NOMO-1 (cell line): ENCODE results near the gene PTPRM.

Experiments
- DNase-seq, 2 experiments: peaks; one replicate each; lab custom pipeline; 2025; ENCODE audit not compliant: unreplicated experiment in 2 of 2; lab: John Stamatoyannopoulos, UW

Gene PTPRM

DNA sequence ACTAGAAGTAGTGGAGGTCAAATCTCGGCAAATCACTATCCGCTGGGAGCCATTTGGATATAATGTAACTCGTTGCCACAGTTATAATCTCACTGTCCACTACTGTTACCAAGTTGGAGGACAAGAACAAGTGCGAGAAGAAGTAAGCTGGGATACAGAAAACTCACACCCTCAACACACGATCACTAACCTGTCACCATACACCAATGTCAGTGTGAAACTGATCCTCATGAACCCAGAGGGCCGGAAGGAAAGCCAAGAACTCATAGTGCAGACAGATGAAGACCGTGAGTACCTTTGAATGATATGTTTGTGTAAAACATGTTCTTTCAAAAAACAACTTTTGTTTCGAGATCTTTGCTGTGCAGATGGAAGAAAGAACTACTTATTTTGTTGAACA is 502.6 kb downstream of the PTPRM start:
- no peak for DNase-seq

DNA sequence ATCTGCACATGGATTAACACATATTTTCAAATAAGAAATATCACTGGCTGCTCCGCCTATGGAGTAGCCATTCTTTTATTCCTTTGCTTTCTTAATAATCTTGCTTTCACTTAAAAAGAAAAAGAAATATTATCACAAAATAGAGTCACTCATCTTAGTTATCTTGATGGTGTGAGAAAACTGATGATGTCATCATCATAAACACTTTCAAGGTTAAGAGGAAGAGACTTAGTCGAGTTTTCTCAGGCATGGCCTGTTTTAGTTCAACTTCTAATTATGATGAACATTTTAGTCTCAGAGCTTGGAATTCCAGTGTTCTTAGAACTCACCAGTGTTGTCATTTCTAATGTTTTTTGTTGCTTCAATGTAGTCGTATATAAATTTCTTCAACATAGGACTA is 506.1 kb downstream of the PTPRM start:
- DNase-seq: no peak

DNA sequence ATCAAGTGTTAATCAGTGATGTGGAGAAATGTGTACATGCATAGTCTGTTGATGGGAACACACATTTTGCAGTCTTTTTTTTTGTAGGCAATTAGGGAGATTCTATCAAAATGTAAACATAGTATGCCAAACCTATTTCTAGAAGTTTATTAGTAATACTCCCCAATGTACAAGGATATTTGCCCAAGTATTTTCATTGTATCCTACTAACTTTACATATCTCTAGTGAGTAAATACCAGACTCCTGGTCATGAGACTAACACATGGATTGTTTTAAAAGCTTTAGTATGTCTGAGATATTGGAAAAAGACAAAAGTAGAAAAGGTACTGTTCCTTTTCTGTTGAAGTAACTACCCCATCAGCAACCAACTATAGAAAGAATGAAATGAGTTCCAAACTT is 513.0 kb downstream of the PTPRM start:
- no peak for DNase-seq

DNA sequence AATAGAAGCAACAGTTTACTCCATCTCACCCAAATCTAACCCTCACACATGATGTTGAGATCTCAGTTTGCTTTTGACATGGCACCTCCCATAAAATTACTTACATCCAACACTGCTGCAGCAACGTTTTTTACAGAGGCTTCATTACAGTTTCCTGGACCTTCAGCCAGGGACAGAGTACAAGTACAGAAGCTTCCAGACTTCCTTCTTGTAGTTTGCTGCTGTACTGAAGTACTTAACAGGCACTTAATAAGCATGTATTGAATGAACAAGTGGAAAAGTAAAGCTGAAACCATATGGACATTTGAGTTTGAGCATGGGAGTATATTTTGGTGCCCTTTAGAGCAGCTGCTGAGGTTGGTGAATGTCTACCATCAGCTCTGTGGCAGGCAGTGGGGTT is 514.2 kb downstream of the PTPRM start:
- no peak for DNase-seq

DNA sequence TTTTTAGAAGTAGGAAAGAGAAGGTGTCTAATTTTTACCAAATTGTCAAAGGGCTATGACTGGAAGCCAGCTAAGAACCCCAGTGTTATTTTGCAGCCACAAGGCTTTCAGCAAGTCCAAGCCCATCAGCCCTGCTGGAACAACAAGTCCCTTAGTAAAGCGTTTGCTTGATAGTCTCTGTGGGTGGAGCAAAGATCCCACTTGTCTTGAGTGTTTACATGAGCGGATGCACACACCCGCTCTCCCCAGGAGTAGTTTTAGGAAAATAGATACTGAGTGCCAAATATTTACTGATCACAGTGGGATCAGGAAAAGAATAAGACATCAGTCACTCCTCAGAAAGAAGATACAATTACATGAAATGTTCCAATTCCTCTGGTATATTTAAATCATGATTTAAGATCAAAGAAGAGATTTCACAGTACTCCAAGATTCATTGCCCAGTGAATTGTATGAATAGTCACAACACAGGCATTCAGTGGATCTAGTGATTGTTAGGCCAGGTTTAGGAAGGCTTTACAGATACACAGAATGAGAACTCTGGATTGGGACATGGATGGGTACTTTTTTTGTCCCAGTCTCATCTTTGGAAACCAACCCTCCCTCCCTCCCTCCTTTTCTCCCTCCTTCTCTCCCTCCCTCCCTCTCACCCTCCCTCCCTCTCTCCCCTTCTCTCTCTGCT is 514.9 kb downstream of the PTPRM start:
- no peak for DNase-seq

DNA sequence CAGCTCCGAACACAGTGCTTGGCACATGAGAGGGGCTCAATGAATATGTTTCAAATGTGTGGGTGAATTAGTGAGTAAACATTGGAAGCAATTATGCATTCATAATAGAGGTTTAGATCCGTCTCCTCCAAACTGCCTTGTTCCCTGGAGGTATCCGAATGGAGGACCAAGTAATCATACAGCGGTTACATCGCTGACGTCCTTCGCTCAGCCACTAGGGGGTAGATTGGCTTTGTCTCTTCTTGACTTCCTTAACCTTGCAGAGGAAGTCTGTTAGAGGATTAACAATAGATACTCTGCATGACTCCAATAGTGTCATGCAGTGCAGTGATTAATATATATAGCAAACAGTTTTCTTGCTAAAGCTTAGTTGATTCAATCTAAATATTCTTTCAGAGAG is 517.0 kb downstream of the PTPRM start:
- no peak for DNase-seq

DNA sequence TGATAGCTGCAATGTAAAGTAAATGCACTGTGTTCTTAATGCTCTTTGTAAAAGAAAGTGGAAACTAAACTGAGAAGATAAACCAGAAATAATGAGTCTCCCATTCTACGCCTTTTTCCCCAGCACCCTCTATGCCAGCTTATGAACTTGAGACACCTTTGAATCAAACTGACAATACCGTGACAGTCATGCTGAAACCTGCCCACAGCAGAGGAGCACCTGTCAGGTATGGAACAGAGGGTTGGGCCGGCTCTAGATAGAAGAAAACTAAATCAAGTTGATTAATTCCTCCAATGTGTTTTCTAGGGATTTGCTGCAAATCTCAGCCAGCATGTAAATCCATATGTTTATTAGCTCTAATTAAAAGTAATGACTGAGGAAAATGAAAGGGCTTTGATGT is 521.5 kb downstream of the PTPRM start:
- DNase-seq: no peak

DNA sequence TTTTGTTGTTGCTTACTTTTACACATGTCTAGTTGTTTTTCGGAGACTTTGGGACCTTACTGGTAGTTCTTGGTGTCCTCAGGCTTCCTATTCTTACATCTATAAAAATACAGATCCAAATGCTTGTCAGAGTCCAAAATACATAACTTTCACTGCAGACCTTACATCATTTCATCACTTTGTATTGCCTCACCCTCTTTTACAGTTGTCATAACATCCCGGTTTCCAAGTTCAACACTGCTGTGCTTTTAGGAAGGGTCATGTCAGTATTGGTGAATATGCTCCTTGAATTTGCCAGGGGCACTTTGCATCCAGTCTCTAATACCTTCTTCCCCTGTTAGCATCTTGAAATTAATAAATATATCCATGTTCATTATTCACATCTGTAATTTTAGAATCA is 523.9 kb downstream of the PTPRM start:
- no peak for DNase-seq

DNA sequence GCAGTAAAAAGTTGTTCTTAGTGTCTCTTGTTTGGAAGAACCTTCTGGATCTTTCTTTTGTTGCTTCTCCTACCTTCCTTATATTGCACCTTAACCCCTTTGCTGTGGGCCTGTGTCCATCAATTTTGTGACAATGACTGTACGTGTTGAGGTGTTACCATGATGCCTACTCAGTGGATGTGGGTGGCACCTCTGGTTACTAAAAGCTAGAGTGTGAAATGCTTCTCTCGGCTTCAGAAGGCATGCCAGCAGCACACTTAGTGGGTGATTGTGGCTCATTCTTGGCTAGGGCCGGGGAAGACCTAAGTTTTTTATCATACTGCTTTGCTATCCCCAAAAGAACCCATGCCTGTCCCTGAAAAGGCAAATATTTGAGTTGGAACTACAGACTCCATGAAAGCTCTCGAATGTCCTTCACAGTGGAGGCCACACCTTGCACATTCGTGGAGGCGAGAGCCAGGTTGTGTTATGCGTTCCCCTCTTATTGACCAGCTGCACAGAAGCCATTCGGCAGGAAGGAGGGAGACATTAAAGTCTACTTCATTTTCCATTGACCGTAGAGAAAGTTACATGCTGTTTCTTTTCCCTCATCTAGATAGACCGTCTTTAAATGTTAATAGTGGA is 528.9 kb downstream of the PTPRM start:
- DNase-seq: no peak

DNA sequence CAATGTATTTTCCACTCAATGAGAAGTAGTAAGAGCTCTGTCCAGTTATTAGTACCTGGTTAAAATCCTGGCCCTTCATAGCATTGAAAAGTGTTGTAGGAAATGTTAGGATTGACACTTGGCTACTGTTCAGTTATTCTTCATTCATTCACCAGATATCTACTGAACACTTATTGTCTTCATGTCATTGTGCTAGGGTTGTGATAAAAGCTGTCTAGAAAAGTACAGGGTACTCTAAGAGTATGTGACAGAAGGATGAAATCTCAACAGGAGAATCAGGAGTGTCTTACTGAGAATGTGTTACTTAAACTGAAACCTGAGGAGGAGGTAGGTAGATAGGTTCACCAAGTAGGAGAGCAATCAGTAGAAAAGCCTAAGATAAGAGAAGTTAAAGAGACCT is 530.3 kb downstream of the PTPRM start:
- DNase-seq: no peak

DNA sequence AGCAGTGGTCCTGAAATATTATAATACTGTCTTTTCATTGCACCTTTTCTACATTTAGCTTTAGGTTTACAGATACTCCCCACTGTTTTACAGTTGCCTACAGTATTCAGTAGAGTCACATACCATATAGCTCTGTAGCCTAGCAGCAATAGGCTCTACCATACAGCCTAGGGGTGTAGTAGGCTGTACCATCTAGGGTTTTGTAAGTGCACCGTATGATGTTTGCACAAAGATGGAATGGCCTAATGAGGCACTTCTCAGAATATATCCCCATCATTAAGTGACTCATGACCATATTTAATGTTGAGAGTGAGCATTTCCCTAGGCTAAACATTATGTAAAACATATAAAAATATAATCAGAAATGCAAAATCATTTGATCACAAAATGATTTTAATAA is 530.8 kb downstream of the PTPRM start:
- no peak for DNase-seq

DNA sequence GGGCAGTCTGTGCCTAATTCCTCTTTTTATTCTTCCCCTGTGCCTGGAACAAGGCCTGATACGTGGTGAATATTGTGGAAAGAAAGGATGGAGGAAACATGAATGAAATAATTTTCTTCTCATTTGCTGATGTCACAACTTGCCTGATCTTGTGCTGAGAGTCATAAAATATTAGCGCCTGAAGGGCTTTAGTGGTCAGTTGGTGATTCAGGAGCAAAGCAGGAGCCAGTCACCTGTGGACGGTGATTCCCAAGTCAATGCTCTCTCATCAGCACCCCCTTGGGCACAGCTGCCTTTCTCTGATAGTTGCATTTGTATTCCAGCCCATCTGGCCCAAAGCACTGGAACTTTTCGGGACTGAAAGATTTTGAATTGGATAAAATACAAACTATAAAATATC is 539.5 kb downstream of the PTPRM start:
- no peak for DNase-seq

DNA sequence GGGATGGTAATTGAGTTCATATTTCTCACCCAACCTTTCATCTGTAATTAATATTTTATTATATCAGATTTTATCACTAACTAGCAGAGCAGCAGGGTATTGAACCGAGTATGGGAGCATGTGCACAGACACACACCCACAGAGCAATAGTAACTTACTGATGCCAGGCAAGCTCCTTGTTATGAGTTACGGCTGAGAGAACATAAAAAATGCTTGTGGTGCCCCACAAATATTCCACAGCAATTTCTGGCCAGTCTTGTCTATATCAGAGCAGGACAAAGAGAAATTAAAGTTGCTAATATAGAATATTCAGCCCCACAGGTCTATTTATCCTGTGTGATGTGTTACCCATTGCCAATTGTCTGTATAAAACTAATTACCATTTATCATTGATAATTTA is 540.3 kb downstream of the PTPRM start:
- no peak for DNase-seq

DNA sequence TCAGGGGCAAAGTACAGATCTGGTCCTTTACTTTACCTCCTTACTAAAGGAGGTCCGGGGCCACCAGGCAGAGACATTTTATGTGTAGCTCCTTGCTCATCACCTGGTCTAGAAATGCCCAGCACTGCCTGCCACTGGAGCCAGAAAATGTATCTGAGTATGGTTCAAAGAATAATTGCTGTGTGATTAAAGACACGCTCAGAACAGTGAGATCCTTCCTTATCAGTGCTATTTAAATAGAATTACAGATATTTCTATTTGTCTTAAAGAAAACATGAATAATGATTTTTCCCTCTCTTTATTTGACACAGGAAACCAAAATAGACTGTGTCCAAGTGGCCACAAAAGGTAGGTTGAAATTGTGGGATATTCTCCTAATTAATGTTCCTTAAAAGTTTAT is 547.4 kb downstream of the PTPRM start:
- no peak for DNase-seq

DNA sequence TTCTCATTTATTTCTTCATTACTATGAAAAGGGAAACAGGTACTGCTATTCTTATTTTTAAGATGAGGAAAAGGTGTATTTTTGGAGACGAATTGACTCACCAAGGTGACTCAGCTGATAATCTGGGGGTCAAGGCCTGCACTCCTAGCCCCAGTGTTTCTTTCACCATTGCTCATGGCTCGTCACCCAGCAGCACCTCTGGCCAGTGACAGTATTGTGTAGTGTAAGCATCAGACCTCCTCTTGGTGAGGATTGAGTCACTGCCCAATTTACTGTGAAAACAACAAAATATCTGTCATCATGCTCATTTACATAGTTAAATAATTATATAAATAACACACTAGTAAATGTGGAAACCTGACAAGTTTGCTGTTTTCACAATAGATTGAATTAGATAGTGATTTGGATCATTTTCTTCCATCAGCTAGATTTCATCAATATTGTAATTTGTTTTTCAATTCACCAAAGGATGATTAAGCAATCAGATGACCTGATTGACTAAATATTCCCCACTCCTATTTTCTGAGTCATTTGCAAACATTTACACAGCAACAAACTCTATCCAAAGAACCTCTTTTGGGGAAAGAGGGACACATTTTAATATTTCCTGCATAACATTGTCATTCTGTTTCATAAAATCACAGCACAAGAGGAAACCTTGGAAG is 549.4 kb downstream of the PTPRM start:
- DNase-seq: no peak

DNA sequence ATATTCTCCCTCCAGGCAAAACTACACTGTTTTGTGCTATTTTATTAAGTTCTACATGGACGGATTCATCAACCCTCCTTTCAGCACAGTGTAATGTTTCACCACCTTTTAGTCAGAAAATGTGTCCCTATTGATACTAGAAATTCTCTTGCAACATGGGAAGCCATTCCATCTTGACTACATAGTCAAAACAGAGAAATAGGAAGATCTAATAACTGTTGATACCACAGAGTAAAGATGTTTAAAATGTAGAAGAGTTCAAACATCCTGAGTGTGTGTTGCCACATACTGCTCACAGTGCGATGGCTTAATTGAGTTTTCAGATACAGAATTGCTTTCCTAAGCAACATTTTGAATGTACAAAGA is 549.9 kb downstream of the PTPRM start:
- DNase-seq: no peak

DNA sequence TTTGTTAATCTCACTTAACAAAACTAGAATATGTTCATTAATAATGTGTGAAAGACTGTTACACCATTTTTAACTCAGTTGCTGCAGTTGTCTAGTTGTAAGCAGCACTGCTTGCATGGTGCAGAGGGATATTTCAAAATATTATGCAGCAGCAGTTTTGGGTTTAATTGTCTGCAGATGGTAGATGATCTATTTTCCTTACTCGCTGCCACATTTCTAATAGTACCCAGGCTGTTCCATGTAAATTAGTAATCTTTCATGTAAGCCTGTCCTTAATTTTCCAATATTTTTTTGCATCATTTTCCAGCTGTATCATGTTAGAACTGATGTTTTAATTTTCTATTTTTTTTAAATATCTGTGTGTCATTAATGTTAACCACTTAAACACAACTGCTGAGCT is 554.0 kb downstream of the PTPRM start:
- no peak for DNase-seq

DNA sequence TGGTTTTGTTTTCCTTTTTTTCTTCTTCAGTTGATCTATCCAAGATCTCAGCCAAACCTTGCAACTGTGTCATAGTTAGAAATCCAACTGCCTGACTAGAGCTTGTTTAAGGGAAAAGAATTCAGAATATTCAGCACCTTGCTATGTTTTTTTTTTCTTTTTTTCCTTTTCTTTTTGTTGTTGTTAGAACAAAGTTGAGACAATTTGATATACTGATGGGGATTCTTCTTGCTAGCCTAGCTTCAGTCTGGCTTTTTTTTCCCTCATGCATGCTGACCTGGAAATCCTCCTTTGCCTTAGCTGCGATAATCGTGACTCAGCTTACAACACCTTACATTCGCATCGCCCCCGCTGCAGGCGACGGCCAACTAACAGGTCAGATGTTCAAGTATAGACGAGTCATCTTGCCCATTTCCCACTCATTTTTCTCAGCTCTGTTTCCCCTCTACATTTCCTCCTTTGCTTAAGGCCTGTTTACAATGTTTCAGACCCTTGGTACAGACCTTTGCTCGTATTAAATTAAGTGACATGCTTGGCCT is 554.9 kb downstream of the PTPRM start:
- DNase-seq: no peak

DNA sequence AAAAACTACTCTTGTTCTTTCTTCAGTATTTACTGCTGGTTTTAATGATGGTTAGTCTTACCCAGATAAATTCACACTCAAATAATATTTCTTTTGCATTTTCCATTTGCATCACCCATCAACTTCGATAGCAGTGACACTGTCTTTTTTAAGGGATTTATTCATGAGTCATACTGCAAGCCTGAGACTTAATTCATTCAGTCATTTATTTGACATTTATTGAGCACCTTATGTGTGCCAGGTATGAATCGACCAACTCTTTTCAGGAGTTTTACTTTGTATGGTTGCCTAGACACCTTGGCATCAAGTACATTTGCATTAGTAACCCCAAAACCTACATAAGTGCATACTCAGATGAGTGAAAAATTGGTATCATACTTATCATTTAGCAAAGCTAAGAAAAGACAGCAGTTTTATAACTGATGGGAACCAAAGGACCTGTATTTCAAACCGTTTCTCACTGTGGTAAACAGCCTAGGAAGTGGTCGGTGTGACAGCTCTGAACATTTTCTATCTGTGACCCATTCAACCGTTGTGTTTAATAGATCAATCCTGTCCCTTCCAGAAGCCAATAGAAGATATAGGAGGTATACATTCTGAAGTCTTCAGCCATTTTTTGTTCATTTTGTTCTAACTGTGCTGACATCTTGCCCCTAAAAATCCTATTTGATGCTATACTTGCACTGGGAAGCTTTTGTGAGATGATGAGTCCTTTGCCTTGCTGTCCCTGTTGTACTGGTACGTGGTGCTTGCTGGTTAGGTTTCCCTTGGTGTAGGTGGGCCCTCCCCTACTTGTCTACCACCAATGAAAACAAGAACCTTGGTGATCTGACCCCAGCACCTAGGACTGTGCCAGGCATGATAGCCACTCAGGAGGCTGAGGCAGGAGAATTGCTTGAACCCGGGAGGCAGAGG is 557.4 kb downstream of the PTPRM start:
- DNase-seq: no peak

DNA sequence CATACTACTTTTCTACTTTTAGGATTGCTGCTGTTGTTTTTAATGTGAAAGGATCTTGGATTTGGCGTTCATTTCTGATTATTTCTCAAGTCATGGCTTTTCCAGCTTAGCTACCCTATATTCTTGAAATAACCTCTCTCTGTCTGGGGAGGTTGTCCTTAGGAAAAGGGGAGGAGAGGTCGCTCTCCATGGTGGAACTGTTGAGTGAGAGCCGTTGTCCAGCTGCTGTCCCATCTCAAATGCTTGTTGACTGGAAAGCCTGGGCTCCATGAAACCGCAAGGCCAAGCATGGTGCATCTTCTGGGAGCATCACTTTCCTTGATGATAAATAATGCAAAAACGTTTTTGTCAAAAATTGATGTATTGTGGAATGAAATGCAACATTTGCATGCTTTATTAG is 563.0 kb downstream of the PTPRM start:
- DNase-seq: no peak

DNA sequence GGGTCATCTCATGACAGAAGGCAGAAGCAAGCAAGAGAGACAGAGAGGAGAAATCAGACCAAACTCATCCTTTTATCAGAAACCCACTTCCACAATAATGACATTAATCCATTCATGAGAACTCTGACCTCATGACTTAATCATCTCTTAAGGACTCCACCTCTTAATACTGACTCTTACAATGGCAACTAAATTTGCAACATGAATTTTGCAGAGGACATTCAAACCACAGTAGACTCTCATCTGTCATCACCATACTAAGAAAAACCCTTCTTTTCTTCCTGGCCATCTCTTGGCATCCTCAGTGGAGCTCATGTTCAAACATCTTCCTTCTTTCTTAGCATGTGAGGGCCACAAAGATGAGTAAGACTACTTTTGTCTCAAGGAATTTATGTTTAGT is 565.9 kb downstream of the PTPRM start:
- DNase-seq: no peak
